Spinal cord (tissue), 10 donors: ENCODE data around the gene EID3. TPM values are rescaled to one million over a fixed set of nuclear protein-coding genes. Genes with fewer than 3 reads are reported as not detected.
"Not testable (repeated sequence)": the region's sequence is repeated elsewhere in the genome, so short reads cannot be mapped to it uniquely, and the experiment has no call there.

ENCODE experiments used
- DNase-seq, 6 donors: peaks; one replicate each; pipeline versions ENCODE4 v3.0.0 to v3.0.0-alpha.2; 2013 to 2015; ENCODE audit warnings: low spot score in 6 of 6, low read depth in 4 of 6
- H3K27ac ChIP-seq: one replicate; pipeline ENCODE4 v1.5.1; 2013; ENCODE audit warnings: low read depth, low read length, control low read depth
- H3K27me3 ChIP-seq: one replicate; pipeline ENCODE4 v1.6.1; 2013; ENCODE audit warnings: low read length; ENCODE audit not compliant: control insufficient read depth, insufficient read depth
- H3K36me3 ChIP-seq: one replicate; pipeline ENCODE4 v1.6.1; 2013; ENCODE audit warnings: low read length; ENCODE audit not compliant: control insufficient read depth, insufficient read depth
- H3K4me1 ChIP-seq: one replicate; pipeline ENCODE4 v1.6.1; 2013; ENCODE audit warnings: low read length; ENCODE audit not compliant: control insufficient read depth, insufficient read depth
- H3K4me3 ChIP-seq: one replicate; pipeline ENCODE4 v1.5.1; 2013; ENCODE audit warnings: low read depth, low read length, control low read depth
- H3K9me3 ChIP-seq: one replicate; pipeline ENCODE4 v1.6.1; 2013; ENCODE audit warnings: low read length; ENCODE audit not compliant: control insufficient read depth, insufficient read depth
- WGBS: methylation state at CpG from one replicate; pipeline ENCODE4 v1.1.5; 2013; ENCODE audit warnings: missing lambda C conversion rate; ENCODE audit not compliant: insufficient coverage; 5-methylcytosine and 5-hydroxymethylcytosine counted together
- polyA plus RNA-seq, 2 donors: library from polyadenylated mRNA; unstranded; fragments of 120-200 nt; gene quantifications; one replicate each; pipeline ENCODE4 v1.2.1, GENCODE V29; 2013; ENCODE audit not compliant: insufficient read length in 2 of 2
- total RNA-seq, 2 donors: library from RNA; depleted of rRNA in 1 of 2; stranded (reverse); fragments of 120-200 nt in 1 of 2; fragments of >200 nt in 1 of 2; gene quantifications; one replicate each; pipeline versions ENCODE4 v1.2.3 to v1.2.4, GENCODE V29; 2013 to 2014
- donor health status: healthy.

EID3 gene
- total and polyA plus RNA-seq, 4 donors, result 4.3 to 6.5 (median 5.0) TPM

GRCh38 chr12:104288635-104289274 is 14.8 kb upstream of the EID3 start:
- Histone ChIP-seq H3K9me3 (no peaks in the 10 kb centered on the region), H3K27ac (peak overlapping the region; percentile 94), H3K4me3 (peak overlapping the region; percentile 94), H3K36me3 (peaks cover 14% of the 10 kb centered on the region), H3K27me3 (no peaks in the 10 kb centered on the region), H3K4me1 (peaks cover 14% of the 10 kb centered on the region)
- under 1% methylated on average over 33 of the region's 41 CpGs for WGBS
- DNase-seq, result peak; percentile 60 to 93 (median 78)

- H3K4me3 ChIP-seq, result no peak overlapping the region
- H3K27ac ChIP-seq, result no peak overlapping the region
- H3K9me3 ChIP-seq, result no peaks in the 10 kb centered on the region
Observed at GRCh38 chr12:104290320-104290719, 13.2 kb upstream of the EID3 start.

GRCh38 chr12:104290855-104291254 is 12.7 kb upstream of the EID3 start:
- Histone ChIP-seq H3K4me3 (no peak overlapping the region), H3K27me3 (no peaks in the 10 kb centered on the region), H3K4me1 (peaks cover 14% of the 10 kb centered on the region), H3K27ac (no peak overlapping the region), H3K36me3 (peaks cover 16% of the 10 kb centered on the region), H3K9me3 (no peaks in the 10 kb centered on the region)
- DNase-seq, result no peak
- no CpG with 5 or more reads among the region's 5 CpGs for WGBS

More at GRCh38 chr12:104290320-104290719, 13.2 kb upstream of the EID3 start:
- no peak for DNase-seq
- Histone ChIP-seq H3K36me3 (peaks cover 16% of the 10 kb centered on the region), H3K27me3 (no peaks in the 10 kb centered on the region), H3K4me1 (peaks cover 14% of the 10 kb centered on the region)
- 100% methylated on average over 6 of the region's 8 CpGs for WGBS

- H3K4me3 ChIP-seq, result no peak overlapping the region
- H3K4me1 ChIP-seq, result peaks cover 10% of the 10 kb centered on the region
- H3K36me3 ChIP-seq, result peaks cover 23% of the 10 kb centered on the region
- no peaks in the 10 kb centered on the region for H3K9me3 ChIP-seq
- WGBS, result 29% methylated on average over 4 of the region's 5 CpGs
- no peak for DNase-seq
- H3K27me3 ChIP-seq, result no peaks in the 10 kb centered on the region
- H3K27ac ChIP-seq, result no peak overlapping the region
Observed at GRCh38 chr12:104291867-104292524, 11.5 kb upstream of the EID3 start.

- H3K36me3 ChIP-seq, result peaks cover 23% of the 10 kb centered on the region
- H3K4me3 ChIP-seq, result no peak overlapping the region
- 97% methylated on average over 7 of the region's 12 CpGs for WGBS
Observed at GRCh38 chr12:104292872-104293794, 10.4 kb upstream of the EID3 start.

GRCh38 chr12:104294158-104294859 is 9.2 kb upstream of the EID3 start:
- peaks cover 23% of the 10 kb centered on the region for H3K36me3 ChIP-seq
- DNase-seq, result peak in 2 of 6 donors; percentile 9 to 49

More at GRCh38 chr12:104292872-104293794, 10.4 kb upstream of the EID3 start:
- H3K27ac ChIP-seq, result no peak overlapping the region
- DNase-seq, result no peak
- no peaks in the 10 kb centered on the region for H3K27me3 ChIP-seq
- H3K9me3 ChIP-seq, result no peaks in the 10 kb centered on the region
- peaks cover 2% of the 10 kb centered on the region for H3K4me1 ChIP-seq

GRCh38 chr12:104294927-104295668 is 8.4 kb upstream of the EID3 start:
- H3K4me1 ChIP-seq, result no peaks in the 10 kb centered on the region
- peaks cover 23% of the 10 kb centered on the region for H3K36me3 ChIP-seq
- 95% methylated on average over 7 of the region's 9 CpGs for WGBS
- H3K27me3 ChIP-seq, result no peaks in the 10 kb centered on the region
- H3K4me3 ChIP-seq, result no peak overlapping the region
- H3K9me3 ChIP-seq, result no peaks in the 10 kb centered on the region
- DNase-seq, result no peak
- no peak overlapping the region for H3K27ac ChIP-seq

More at GRCh38 chr12:104294158-104294859, 9.2 kb upstream of the EID3 start:
- not testable (repeated sequence) for H3K27ac ChIP-seq, H3K27me3 ChIP-seq, H3K9me3 ChIP-seq, H3K4me3 ChIP-seq, H3K4me1 ChIP-seq
- 73% methylated on average over 6 of the region's 17 CpGs for WGBS

- no CpG with 5 or more reads among the region's 1 CpG for WGBS
- no peaks in the 10 kb centered on the region for H3K4me1 ChIP-seq
Observed at GRCh38 chr12:104295954-104296353, 7.6 kb upstream of the EID3 start.

More at GRCh38 chr12:104295954-104296353, 7.6 kb upstream of the EID3 start:
- no peak for DNase-seq
- Histone ChIP-seq H3K4me3 (no peak overlapping the region), H3K36me3 (peaks cover 23% of the 10 kb centered on the region), H3K27me3 (no peaks in the 10 kb centered on the region), H3K27ac (no peak overlapping the region), H3K9me3 (no peaks in the 10 kb centered on the region)
